SH-SY5Y (cell line): ENCODE results near the gene ARFGAP1.

Experiments
- GATA2 ChIP-seq: IDR thresholded peaks from 2 replicates; pipeline ENCODE4 v1.6.1; 2011; ENCODE audit warnings: mild to moderate bottlenecking, low read depth, low read length
- GATA3 ChIP-seq: IDR thresholded peaks from 2 replicates; pipeline ENCODE4 v1.6.1; 2011; ENCODE audit warnings: low read depth, mild to moderate bottlenecking, low read length, moderate library complexity

The ARFGAP1 gene

GRCh38 chr20:63261795-63262528, 10.7 kb upstream of the ARFGAP1 start:
- no peak for TF ChIP-seq GATA2
- TF ChIP-seq GATA3 = no peak

GRCh38 chr20:63262836-63263235, 9.8 kb upstream of the ARFGAP1 start:
- no peak for TF ChIP-seq GATA2
- TF ChIP-seq GATA3 = no peak

GRCh38 chr20:63264000-63264399, 8.6 kb upstream of the ARFGAP1 start:
- TF ChIP-seq GATA2 = no peak
- no peak for TF ChIP-seq GATA3

- TF ChIP-seq GATA2 (no peak), GATA3 (no peak)
Measured at GRCh38 chr20:63264519-63264918, 8.1 kb upstream of the ARFGAP1 start.

DNA sequence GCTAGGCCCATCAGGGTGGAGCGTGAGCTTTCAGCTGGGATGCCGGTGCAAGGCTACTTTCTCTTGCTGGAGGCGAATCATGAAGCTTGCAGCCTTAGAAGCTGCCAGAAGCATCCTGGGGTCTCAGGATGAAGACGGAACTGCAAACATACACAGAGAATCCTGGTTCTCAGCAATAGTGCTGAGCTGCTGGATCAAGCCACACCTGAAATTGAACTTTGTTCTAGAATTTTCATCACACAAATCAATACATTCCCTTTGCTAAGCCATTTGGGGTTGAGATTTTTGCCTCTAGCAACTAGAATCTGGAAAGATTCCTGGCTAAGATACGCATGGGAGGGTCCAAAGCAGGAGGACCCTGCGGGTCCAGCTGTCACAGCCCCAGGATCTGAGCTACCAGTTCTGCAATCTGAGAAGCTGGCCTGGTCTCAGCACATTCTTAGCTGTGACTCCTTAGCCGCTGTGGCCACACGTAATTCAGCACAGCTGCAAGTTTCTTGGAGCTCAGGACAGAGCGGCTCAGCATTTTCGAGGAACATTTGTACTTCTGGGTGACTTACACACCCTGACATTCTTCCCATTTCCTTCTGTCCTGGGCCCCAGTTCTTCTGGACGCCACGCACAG, 6.6 kb upstream of the ARFGAP1 start:
- TF ChIP-seq GATA3 = no peak
- TF ChIP-seq GATA2 = no peak

GRCh38 chr20:63267691-63268090, 4.9 kb upstream of the ARFGAP1 start:
- no peak for TF ChIP-seq GATA3
- TF ChIP-seq GATA2 = no peak

DNA sequence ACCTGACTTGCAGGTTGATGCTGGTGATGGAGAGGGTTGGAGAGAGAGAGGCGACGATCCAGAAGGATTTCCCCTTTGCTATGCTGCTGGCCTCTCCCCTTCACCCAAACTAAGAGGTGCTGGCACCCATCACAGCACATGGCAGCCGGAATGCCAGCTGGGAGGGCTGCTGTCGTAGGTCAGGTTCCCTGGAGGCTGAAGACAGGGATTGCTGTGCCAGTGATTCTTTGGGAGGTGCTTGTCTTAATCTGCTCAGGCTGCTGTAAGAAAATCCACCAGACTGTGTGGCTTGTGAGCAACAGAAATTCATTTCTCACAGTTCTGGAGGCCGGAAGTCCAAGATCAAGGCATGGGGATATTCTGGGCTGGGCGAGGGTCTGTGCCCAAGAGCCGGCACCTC, 4.4 kb upstream of the ARFGAP1 start:
- TF ChIP-seq GATA2 (no peak), GATA3 (no peak)

- TF ChIP-seq GATA2 = no peak
- no peak for TF ChIP-seq GATA3
Measured at GRCh38 chr20:63268671-63269439, 3.8 kb upstream of the ARFGAP1 start.

GRCh38 chr20:63269724-63270123, 2.9 kb upstream of the ARFGAP1 start:
- no peak for TF ChIP-seq GATA2
- no peak for TF ChIP-seq GATA3

DNA sequence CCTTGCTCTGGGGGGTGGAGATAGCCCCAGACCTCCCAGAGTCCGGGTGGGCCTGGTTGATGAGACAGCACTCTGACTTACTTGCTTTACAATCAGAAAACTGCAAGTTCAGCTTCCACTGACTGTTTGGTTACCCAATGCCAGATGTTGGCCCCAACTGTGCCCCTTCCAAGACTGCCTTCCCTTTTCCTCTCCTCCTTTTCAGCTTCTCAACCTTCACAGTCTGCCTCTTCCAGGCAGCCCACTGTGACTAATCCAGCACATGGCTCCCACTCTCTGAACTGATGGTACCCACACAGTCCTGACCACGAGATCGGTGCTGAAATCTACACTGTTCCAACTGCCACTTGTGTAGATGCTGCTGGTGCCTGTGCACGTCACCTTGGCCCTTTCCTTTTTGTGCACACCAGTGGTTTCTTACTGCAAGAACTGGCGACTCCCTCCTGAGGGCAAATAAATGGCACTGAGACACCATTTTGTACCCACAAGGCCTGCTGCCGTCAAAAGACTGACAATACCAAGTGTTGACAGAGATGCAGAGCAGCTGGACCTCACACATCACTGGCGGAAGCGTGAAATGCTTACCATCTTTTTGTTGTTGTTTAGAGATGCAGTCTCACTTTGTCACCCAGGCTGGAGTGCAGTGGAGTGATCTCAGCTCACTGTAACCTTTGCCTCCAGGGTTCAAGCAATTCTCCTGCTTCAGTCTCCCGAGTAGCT, 1.8 kb upstream of the ARFGAP1 start:
- no peak for TF ChIP-seq GATA2
- no peak for TF ChIP-seq GATA3

DNA sequence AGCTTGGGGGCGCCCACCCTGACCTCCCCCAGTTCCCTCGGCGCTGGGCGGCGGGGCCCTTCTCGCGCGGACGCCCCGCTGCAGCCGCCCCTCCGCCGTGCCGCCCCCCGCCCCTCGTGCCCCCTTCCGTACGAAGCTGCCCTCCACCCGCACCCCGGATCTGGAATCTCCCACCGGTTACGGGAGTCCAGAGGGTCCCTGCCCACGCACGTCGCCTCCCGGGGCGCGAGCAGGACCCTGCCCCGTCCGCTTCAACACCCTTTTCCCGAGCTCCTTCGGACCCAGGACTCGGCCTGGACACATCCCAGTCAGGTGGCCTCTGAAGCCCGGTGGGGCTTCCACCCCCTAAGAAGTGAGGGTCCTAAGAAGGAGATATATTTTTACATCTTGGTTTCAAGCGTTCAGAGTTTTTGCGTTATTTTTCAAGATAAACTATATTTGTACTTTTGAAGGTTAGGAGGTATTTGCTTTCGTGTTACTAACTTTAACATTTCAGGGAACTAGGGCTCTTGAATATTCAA, 506 bp downstream of the ARFGAP1 start:
- no peak for TF ChIP-seq GATA2
- TF ChIP-seq GATA3 = no peak

- TF ChIP-seq GATA2 = no peak
- TF ChIP-seq GATA3 = no peak
Measured at GRCh38 chr20:63273635-63274380, 1.2 kb downstream of the ARFGAP1 start.

- no peak for TF ChIP-seq GATA2
- TF ChIP-seq GATA3 = no peak
Measured at GRCh38 chr20:63274381-63275228, 2.0 kb downstream of the ARFGAP1 start.
